Pancreas (tissue), 10 donors: ENCODE results near the gene EIF3I. TPM values are rescaled to one million over a fixed set of nuclear protein-coding genes. Genes with fewer than 3 reads are reported as not detected.

Experiments used
- ATAC-seq, 4 donors: fragments of 200-7000 bp; cut with Tn5 transposase; one replicate each; pipeline versions ENCODE4 v1.8.0 to v1.9.1; 2020; ENCODE audit warnings: mild to moderate bottlenecking in 4 of 4, moderate library complexity in 4 of 4
- DNase-seq, 6 donors: peaks; one replicate each; pipeline ENCODE4 v3.0.0-alpha.2; 2020
- FAIRE-seq: peaks from 2 replicates; lab custom pipeline; 2012; peaks lifted over from hg19 to GRCh38; lab: Jason Lieb, UNC
- H3K27ac ChIP-seq, 4 donors: fragments of 200-600 bp; sonication (generic); 1 replicate in 3 of 4; 2 replicates in 1 of 4; pipeline versions ENCODE4 v1.5.0 to v1.8.0; 2020
- H3K27me3 ChIP-seq, 4 donors: fragments of 200-600 bp; one replicate each; pipeline ENCODE4 v1.8.0; 2021
- H3K36me3 ChIP-seq, 3 donors: fragments of 200-600 bp; sonication (generic) in 1 of 3; one replicate each; pipeline versions ENCODE4 v1.5.0 to v1.8.0; 2020 to 2021
- H3K4me1 ChIP-seq, 3 donors: fragments of 200-600 bp; one replicate each; pipeline ENCODE4 v1.8.0; 2021
- H3K4me3 ChIP-seq, 4 donors: fragments of 200-600 bp; sonication (generic) in 2 of 4; one replicate each; pipeline versions ENCODE4 v1.5.0 to v1.8.0; 2020 to 2021
- H3K9me3 ChIP-seq, 4 donors: fragments of 200-600 bp; one replicate each; pipeline ENCODE4 v1.8.0; 2021
- CTCF ChIP-seq, 4 donors: fragments of 200-600 bp; sonication (generic) in 3 of 4; IDR thresholded peaks; one replicate each; pipeline versions ENCODE4 v1.5.0 to v1.8.0; 2021; ENCODE audit warnings: antibody characterized with exemption in 4 of 4
- WGBS, 2 donors: extraction: QIAGEN DNeasy Blood & Tissue Kit; methylation state at CpG; one replicate each; pipeline ENCODE4 v1.1.7; 2013; 5-methylcytosine and 5-hydroxymethylcytosine counted together
- intact Hi-C, 3 donors: fragments of 100-400 bp; cut with DNase I; formaldehyde crosslinking; loops; one replicate each; pipeline versions ENCODE4 v1.11.1 to v1.14.2; 2022
- polyA plus RNA-seq, 2 donors: library from polyadenylated mRNA; stranded (reverse); fragments of 200-250 nt; gene quantifications; one replicate each; pipeline ENCODE4 v1.2.3, GENCODE V29; 2013
- total RNA-seq, 6 donors: library from RNA; stranded (reverse); fragmentation: NEBNext Ultra II Directional in 4 of 6; extraction: Animal tissue kit (Norgen Biotek cat#: 25700) in 4 of 6; gene quantifications; one replicate each; pipeline versions ENCODE4 v1.2.1 to v1.2.4, GENCODE V29; 2021 to 2023
- donor health status: healthy with polysubstance abuse.
- donor health status: DM: no; HTN: no; CAD: no; lungs with moderate emphysema.
- donor health status: DM: no; HTN: no; CAD: no.
- donor health status: control.
- donor health status: control.
- donor health status: Bipolar disorder and iron deficiency.
- donor health status: DM: yes; HTN: yes; CAD: no.
- donor health status: DM: no; HTN: no; CAD: no.
- donor health status: DM: no; HTN: no; CAD: no.
- donor health status: DM: yes; HTN: yes; CAD: no.

Gene EIF3I
- total and polyA plus RNA-seq, 8 donors, result 63.4 to 107 (median 84.7) TPM

- Histone ChIP-seq H3K27ac (no peak overlapping the region), H3K36me3 (no peaks in the 10 kb centered on the region), H3K9me3 (no peaks in the 10 kb centered on the region), H3K4me3 (no peak overlapping the region), H3K27me3 (no peaks in the 10 kb centered on the region), H3K4me1 (peaks cover 0 to 10% (median 0%) of the 10 kb centered on the region in 3 donors)
- FAIRE-seq (no peak), DNase-seq (no peak), ATAC-seq (no peak)
- whole genome bisulfite sequencing, 2 donors, result 39 to 41% methylated on average over 7 of the region's 7 CpGs
- intact Hi-C loops, result no loop called here
- TF ChIP-seq CTCF (IDR thresholded peaks at IDR 0.05), result no peak
These were observed 20.2 kb downstream of the EIF3I start for GRCh38 chr1:32242341-32242851.

- intact Hi-C loops, result no loop called here
- FAIRE-seq (no peak), ATAC-seq (no peak), DNase-seq (no peak)
- Histone ChIP-seq H3K36me3 (no peaks in the 10 kb centered on the region), H3K4me1 (peaks cover 0 to 6% (median 0%) of the 10 kb centered on the region in 3 donors), H3K27ac (peak within 1 kb of the TSS in 2 of 4 donors; percentile 24 to 41), H3K4me3 (no peak within 1 kb of the TSS), H3K27me3 (no peaks in the 10 kb centered on the region), H3K9me3 (no peaks in the 10 kb centered on the region)
- 80 to 84% methylated on average over 3 of the region's 3 CpGs for WGBS, 2 donors
- no peak for TF ChIP-seq CTCF (IDR thresholded peaks at IDR 0.05)
These were observed 24.7 kb downstream of the EIF3I start, which contains the start of gene FAM167B for GRCh38 chr1:32246888-32247273. Gene FAM167B (plus strand): TSS chr1:32247222. CDS start chr1:32247422, 200 bp downstream.

- Histone ChIP-seq H3K27ac (peak overlapping the region in 2 of 4 donors; percentile 24 to 41), H3K27me3 (no peaks in the 10 kb centered on the region), H3K9me3 (no peaks in the 10 kb centered on the region), H3K4me3 (no peak overlapping the region), H3K36me3 (no peaks in the 10 kb centered on the region), H3K4me1 (peaks cover 0 to 5% (median 0%) of the 10 kb centered on the region in 3 donors)
- ATAC-seq (no peak), DNase-seq (peak in 3 of 6 donors; percentile 58 to 70 (median 60)), FAIRE-seq (no peak)
- TF ChIP-seq CTCF (IDR thresholded peaks at IDR 0.05), result no peak
- 72 to 77% methylated on average over 11 to 12 of the region's 12 CpGs for WGBS, 2 donors
- intact Hi-C loops, result no loop called here
These were observed 25.2 kb downstream of the EIF3I start for GRCh38 chr1:32247452-32247851.

- peak overlapping the region in 1 of 4 donors; percentile 18 for H3K4me3 ChIP-seq
- no peaks in the 10 kb centered on the region for H3K36me3 ChIP-seq
- peak overlapping the region in 1 of 4 donors; percentile 41 for H3K27ac ChIP-seq
- DNase-seq (peak; percentile 74 to 96 (median 87)), ATAC-seq (peak; percentile 79 to 97 (median 89)), FAIRE-seq (no peak)
- TF ChIP-seq CTCF (IDR thresholded peaks at IDR 0.05), result peak; percentile 79 to 86 (median 82)
- H3K9me3 ChIP-seq, result no peaks in the 10 kb centered on the region
- WGBS, 2 donors, result 9 to 10% methylated on average over 24 to 31 of the region's 31 CpGs
- peaks cover 0 to 5% (median 0%) of the 10 kb centered on the region in 3 donors for H3K4me1 ChIP-seq
- intact Hi-C loops, result no loop called here
- H3K27me3 ChIP-seq, result no peaks in the 10 kb centered on the region
These were observed 26.0 kb downstream of the EIF3I start for GRCh38 chr1:32247983-32248889.
